HG02588 (cell line): Measurements from ENCODE around the gene OR14J1.
"Not testable (repeated sequence)": the region's sequence is repeated elsewhere in the genome, so short reads cannot be mapped to it uniquely, and the experiment has no call there.

Experiments used
- ATAC-seq: cut with Tn5 transposase; IDR thresholded peaks from one replicate; pipeline ENCODE4 v1.9.1; 2021; ENCODE audit warnings: mild to moderate bottlenecking, moderate library complexity; ENCODE audit not compliant: unreplicated experiment

Gene OR14J1, protein sequence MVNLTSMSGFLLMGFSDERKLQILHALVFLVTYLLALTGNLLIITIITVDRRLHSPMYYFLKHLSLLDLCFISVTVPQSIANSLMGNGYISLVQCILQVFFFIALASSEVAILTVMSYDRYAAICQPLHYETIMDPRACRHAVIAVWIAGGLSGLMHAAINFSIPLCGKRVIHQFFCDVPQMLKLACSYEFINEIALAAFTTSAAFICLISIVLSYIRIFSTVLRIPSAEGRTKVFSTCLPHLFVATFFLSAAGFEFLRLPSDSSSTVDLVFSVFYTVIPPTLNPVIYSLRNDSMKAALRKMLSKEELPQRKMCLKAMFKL

DNA sequence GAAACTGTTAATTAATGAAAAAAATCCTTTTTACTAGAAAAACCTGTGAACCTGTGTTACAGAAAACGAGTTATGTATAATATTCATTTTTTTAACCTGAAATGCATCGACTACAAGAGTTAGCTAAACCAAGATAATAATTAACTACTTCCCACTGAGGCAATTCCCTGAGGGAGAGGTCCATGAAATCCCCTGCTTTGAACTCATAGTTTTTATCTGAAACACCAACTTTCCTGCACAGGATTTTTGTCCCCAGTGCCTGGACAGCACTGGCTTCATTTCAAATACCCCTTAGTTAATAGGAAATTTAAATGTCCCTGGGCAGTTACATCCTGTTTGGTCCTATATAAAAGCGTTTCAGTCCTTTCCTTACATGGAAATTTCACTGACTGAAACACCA is at the start of gene OR14J1:
Gene OR14J1, plus strand, starts transcription at position 386 of the 400 bp plus-strand sequence. CDS start 4,989 bp downstream, outside the sequence.
- no peak for ATAC-seq

- ATAC-seq, result no peak
These were observed 49.8 kb upstream of the OR14J1 start for GRCh38 chr6:29251736-29252135.

- ATAC-seq, result no peak
These were observed 46.0 kb upstream of the OR14J1 start for GRCh38 chr6:29255530-29255929.

DNA sequence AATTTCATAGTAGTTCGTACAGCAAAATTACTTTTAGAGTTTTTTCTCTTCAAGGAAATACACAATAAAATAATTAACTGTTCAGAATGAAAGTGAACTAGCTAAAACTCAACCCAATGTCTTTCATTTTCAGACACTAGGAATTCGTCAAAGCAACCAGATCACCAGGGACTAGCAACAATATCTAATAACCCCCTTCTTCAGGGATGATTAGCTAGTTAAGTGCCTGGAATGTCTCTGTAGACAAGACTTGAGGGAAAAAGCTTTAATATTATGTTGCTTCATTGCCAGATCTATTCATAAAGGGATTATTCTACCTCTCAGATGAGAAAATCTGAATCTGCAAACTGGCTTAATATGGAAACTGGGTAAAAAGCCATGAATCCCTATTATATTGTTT is 41.8 kb upstream of the OR14J1 start:
- ATAC-seq, result no peak

DNA sequence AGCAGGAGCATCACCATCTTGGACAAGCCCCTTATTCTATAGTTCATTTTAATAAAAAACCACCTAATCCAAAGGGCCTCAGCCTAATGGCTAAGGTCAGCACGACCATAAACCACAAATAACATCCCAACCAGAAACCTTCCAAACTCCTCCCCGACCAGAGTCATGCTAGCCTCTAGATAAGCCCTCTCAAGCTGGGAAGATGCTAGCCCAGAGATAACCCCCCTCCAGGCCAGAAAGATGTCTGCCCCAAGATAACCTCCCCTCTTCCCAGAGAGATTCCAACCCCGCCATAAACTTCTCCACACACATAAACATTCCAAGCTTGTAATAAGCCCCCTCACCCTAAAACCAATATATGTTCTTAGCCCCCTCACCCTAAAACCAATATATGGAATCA is 38.5 kb upstream of the OR14J1 start:
- no peak for ATAC-seq

DNA sequence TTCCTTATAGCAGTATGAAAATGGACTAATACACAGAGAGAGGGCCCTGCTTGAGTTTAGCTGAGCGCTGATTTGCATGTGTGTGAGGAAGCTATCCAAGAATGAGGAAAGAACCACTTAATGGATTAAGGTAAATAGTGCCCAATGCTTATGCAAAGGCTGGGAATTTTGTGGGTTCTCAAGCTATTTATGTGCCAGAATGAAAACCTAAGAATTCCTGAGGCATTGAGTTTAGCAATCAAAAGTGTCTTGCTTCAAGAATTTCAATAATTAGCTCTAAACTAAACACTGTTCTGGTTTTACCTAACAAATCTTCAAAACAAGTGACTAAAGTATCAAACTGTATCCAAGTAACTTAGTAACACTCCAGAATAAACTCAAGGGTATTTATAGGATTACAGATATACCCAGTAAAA is 7.0 kb upstream of the OR14J1 start:
- no peak for ATAC-seq

- ATAC-seq, result no peak
These were observed 6.3 kb upstream of the OR14J1 start for GRCh38 chr6:29295181-29295585.

- no peak for ATAC-seq
These were observed 5.9 kb upstream of the OR14J1 start for GRCh38 chr6:29295623-29296022.

DNA sequence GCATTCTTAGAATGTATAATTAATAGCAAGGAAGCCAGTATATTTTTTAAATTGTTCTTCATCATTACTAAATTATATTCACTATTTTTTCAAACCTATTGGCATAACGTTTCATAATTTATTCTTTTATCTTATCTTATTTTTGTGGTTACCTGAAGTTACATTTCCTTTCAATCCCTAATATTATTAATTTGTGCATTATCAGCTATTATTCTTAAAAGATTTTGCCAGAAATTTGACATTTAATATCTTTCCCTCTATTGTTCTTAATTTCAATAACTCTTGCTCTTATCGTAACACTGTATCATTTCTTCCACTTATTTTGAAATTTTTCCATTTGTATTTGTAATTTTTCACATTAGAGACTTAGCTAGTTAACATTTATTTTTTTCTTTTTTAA is 18.4 kb downstream of the OR14J1 start:
- no peak for ATAC-seq

GRCh38 chr6:29323332-29323731 is 21.8 kb downstream of the OR14J1 start:
- ATAC-seq, result not testable (repeated sequence)

DNA sequence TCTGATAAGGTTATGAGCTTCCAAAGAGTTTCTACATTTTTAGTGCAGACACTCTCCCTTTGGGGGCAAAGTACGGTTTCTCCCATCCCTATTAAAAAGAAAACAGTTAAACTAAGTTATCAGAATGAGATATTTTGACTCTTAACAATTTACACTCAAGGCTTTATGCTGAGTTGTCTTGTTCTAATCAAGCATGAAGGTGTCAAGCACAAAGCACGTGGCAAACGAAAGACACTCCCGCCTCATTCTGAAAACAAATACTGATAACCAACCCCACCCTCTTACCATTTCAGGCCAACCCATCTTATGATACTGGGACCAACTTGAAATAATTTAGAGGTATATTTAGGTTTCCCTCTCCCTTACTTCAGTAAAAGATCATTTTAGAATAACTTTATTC is 24.3 kb downstream of the OR14J1 start:
- no peak for ATAC-seq

GRCh38 chr6:29332676-29333075 is 31.2 kb downstream of the OR14J1 start:
- ATAC-seq, result no peak

DNA sequence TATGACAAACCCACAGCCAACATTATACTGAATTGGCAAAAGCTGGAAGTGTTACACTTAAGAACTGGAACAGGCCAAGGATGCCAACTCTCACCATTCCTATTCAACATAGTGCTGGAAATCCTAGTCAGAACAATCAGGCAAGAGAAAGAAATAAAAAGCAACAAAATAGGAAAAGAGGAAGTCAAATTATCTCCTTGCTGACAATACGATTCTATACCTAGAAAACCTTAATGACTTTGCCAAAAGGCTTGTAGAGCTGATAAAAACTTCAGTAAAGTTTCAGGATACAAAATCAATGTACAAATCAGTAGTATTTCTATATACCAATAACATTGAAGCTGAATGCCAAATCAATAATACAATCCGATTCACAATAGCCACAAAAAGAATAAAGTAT is 34.8 kb downstream of the OR14J1 start:
- no peak for ATAC-seq

- no peak for ATAC-seq
These were observed 43.9 kb downstream of the OR14J1 start for GRCh38 chr6:29345380-29345779.

DNA sequence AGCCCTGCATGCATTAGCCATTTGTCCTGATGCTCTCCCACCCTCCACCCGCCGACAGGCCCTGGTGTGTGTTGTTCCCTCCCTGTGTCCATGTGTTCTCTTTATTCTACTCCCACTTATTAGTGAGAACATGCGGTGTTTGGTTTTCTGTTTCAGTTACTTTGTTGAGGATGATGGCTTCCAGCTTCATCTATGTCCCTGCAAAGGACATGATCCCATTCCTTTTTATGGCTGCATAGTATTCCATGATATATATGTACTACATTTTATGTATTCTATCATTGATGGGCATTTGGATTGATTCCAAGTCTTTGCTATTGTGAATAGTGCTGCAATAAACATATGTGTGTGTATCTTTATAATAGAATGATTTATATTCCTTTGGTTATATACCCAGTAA is 47.8 kb downstream of the OR14J1 start:
- ATAC-seq, result not testable (repeated sequence)

DNA sequence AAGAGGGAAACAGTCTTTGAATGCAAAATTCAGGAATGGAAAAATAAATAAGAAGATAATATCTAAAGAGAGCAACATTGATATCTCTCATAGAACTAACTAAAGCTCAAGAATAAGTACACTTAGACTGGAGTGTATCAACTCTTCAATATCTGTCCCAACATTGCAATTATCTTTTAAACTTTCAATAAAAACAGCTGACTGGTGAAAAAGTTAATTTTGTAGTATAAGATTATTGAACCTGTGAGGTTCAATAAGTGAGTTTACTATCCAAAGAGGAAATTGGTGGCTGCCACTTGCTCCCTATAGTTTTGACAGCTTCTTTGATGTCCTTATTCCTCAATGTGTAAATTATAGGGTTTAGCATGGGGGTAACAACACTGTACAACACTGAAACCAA is 53.5 kb downstream of the OR14J1 start:
- ATAC-seq, result no peak

GRCh38 chr6:29355603-29356002 is 54.1 kb downstream of the OR14J1 start:
- ATAC-seq, result no peak
